IMR-90 (cell line): ENCODE results near the gene NOS1AP. TPM values are rescaled to one million over a fixed set of nuclear protein-coding genes. Genes with fewer than 3 reads are reported as not detected.

ENCODE experiments used
- ATAC-seq: fragments of 200-7000 bp; cut with Tn5 transposase; 2 replicates; pipeline ENCODE4 v1.9.1; 2020; ENCODE audit warnings: low read depth, mild to moderate bottlenecking, moderate library complexity
- BruUV-seq: library from RNA; stranded (reverse); fragments of 400-500 nt; replicated peaks from 2 replicates; lab custom pipeline; 2021; lab: Mats Ljungman, UMichigan
- CTCF ChIA-PET: fragments of 300-600 bp; formaldehyde crosslinking; extraction: SDS; loops from one replicate; lab custom pipeline; 2021; ENCODE audit warnings: antibody characterized with exemption; lab: Yijun Ruan, JAX
- POLR2A ChIA-PET: fragments of 300-600 bp; sonication (Branson Sonifier 250); formaldehyde crosslinking; loops from one replicate; lab custom pipeline; 2022; ENCODE audit warnings: antibody characterized with exemption; ENCODE audit not compliant: unreplicated experiment; lab: Charles Lee
- DNase-seq: peaks from one replicate; pipeline ENCODE4 v3.0.0; 2013
- H2AFZ ChIP-seq: replicated peaks from 2 replicates; pipeline ENCODE3; 2013; ENCODE audit warnings: low read length, mild to moderate bottlenecking; ENCODE audit not compliant: poor library complexity
- H2AK5ac ChIP-seq: 2 replicates; pipeline ENCODE4 v1.6.1; 2013; ENCODE audit warnings: low read depth, low read length, inconsistent platforms
- H2AK9ac ChIP-seq: replicated peaks from 2 replicates; pipeline ENCODE3; 2013; ENCODE audit warnings: mild to moderate bottlenecking, low read depth, low read length, moderate library complexity; ENCODE audit not compliant: poor library complexity
- H2BK120ac ChIP-seq: 2 replicates; pipeline ENCODE4 v1.6.1; 2013; ENCODE audit warnings: low read depth, low read length, inconsistent platforms
- H2BK15ac ChIP-seq: 3 replicates; pipeline ENCODE4 v1.6.1; 2013; ENCODE audit warnings: low read depth, low read length, inconsistent platforms
- H2BK20ac ChIP-seq: 2 replicates; pipeline ENCODE4 v1.6.1; 2013; ENCODE audit warnings: low read depth, mild to moderate bottlenecking, inconsistent platforms, low read length, moderate library complexity
- H2BK5ac ChIP-seq: 2 replicates; pipeline ENCODE4 v1.6.1; 2013; ENCODE audit warnings: mild to moderate bottlenecking, low read depth, low read length, inconsistent platforms; ENCODE audit not compliant: poor library complexity, severe bottlenecking
- H3K14ac ChIP-seq: replicated peaks from 2 replicates; pipeline ENCODE4 v1.6.1; 2013; ENCODE audit warnings: low read depth, low read length, inconsistent platforms
- H3K18ac ChIP-seq: 2 replicates; pipeline ENCODE4 v1.6.1; 2013; ENCODE audit warnings: low read depth, low read length, control low read depth
- H3K23ac ChIP-seq: 2 replicates; pipeline ENCODE4 v1.6.1; 2013; ENCODE audit warnings: low read depth, low read length, inconsistent platforms
- H3K27ac ChIP-seq: 2 replicates; pipeline ENCODE4 v1.5.1; 2013; ENCODE audit warnings: mild to moderate bottlenecking, control low read depth, low read length; ENCODE audit not compliant: insufficient read depth
- H3K27me3 ChIP-seq: 2 replicates; pipeline ENCODE4 v1.6.1; 2013; ENCODE audit warnings: low read length; ENCODE audit not compliant: control insufficient read depth, insufficient read depth
- H3K36me3 ChIP-seq: 2 replicates; pipeline ENCODE4 v1.6.1; 2013; ENCODE audit warnings: low read length, mixed read lengths; ENCODE audit not compliant: control insufficient read depth, insufficient read depth
- H3K4ac ChIP-seq: 2 replicates; pipeline ENCODE4 v1.6.1; 2013; ENCODE audit warnings: low read depth, low read length, inconsistent platforms
- H3K4me1 ChIP-seq: 2 replicates; pipeline ENCODE4 v1.6.1; 2013; ENCODE audit warnings: low read length, mixed read lengths; ENCODE audit not compliant: control insufficient read depth, insufficient read depth
- H3K4me2 ChIP-seq: 2 replicates; pipeline ENCODE4 v1.6.1; 2013; ENCODE audit warnings: low read depth, mild to moderate bottlenecking, control low read depth, low read length, moderate library complexity
- H3K4me3 ChIP-seq: 2 replicates; pipeline ENCODE4 v1.5.1; 2013; ENCODE audit warnings: low read depth, mild to moderate bottlenecking, control low read depth, low read length, moderate library complexity; ENCODE audit not compliant: insufficient read depth
- H3K56ac ChIP-seq: 2 replicates; pipeline ENCODE4 v1.6.1; 2013; ENCODE audit warnings: low read length, inconsistent platforms; ENCODE audit not compliant: insufficient read depth; ENCODE audit errors: extremely low read depth
- H3K79me1 ChIP-seq, 2 experiments: 2 replicates each; pipeline ENCODE4 v1.6.1; 2013; ENCODE audit warnings: low read length in 2 of 2, inconsistent platforms in 1 of 2, low read depth in 1 of 2
- H3K9ac ChIP-seq: 2 replicates; pipeline ENCODE4 v1.6.1; 2013; ENCODE audit warnings: low read depth, low read length, control low read depth
- H3K9me1 ChIP-seq: 2 replicates; pipeline ENCODE4 v1.6.1; 2013; ENCODE audit warnings: low read length, inconsistent platforms; ENCODE audit not compliant: insufficient read depth
- H3K9me3 ChIP-seq: 2 replicates; pipeline ENCODE4 v1.6.1; 2013; ENCODE audit warnings: low read length; ENCODE audit not compliant: control insufficient read depth, insufficient read depth
- H4K20me1 ChIP-seq: 2 replicates; pipeline ENCODE4 v1.6.1; 2013; ENCODE audit warnings: low read length, inconsistent platforms; ENCODE audit not compliant: insufficient read depth
- H4K5ac ChIP-seq: 2 replicates; pipeline ENCODE4 v1.6.1; 2013; ENCODE audit warnings: mild to moderate bottlenecking, low read depth, low read length, control low read depth
- H4K8ac ChIP-seq, 2 experiments: 2 replicates each; pipeline ENCODE4 v1.6.1; 2013; ENCODE audit warnings: low read depth in 2 of 2, low read length in 2 of 2, control low read depth in 1 of 2, inconsistent platforms in 1 of 2
- H4K91ac ChIP-seq: 2 replicates; pipeline ENCODE4 v1.6.1; 2013; ENCODE audit warnings: low read depth, low read length, inconsistent platforms; ENCODE audit not compliant: insufficient read depth
- BHLHE40 ChIP-seq: fragments of 150-350 bp; IDR thresholded peaks from 2 replicates; pipeline ENCODE4 v1.6.1; 2016; ENCODE audit warnings: mild to moderate bottlenecking, low read depth, low read length
- CEBPB ChIP-seq: IDR thresholded peaks from 2 replicates; pipeline ENCODE4 v1.6.1; 2012; ENCODE audit warnings: low read depth, low read length, improper control_type of control experiment
- CHD1 ChIP-seq: IDR thresholded peaks from 2 replicates; pipeline ENCODE4 v1.6.1; 2012; ENCODE audit warnings: low read depth, low read length, improper control_type of control experiment
- FOS ChIP-seq: fragments of 150-350 bp; IDR thresholded peaks from 2 replicates; pipeline ENCODE4 v1.6.1; 2016; ENCODE audit warnings: low read depth, low read length
- MAZ ChIP-seq: IDR thresholded peaks from 2 replicates; pipeline ENCODE4 v1.6.1; 2012; ENCODE audit warnings: low read depth, mild to moderate bottlenecking, low read length, improper control_type of control experiment, moderate library complexity, borderline replicate concordance
- MXI1 ChIP-seq: IDR thresholded peaks from 2 replicates; pipeline ENCODE4 v1.6.1; 2012; ENCODE audit warnings: low read depth, mild to moderate bottlenecking, low read length, moderate library complexity, borderline replicate concordance
- NFE2L2 ChIP-seq: fragments of 150-350 bp; IDR thresholded peaks from 2 replicates; pipeline ENCODE4 v1.6.1; 2016; ENCODE audit warnings: low read depth, mild to moderate bottlenecking, low read length
- POLR2A ChIP-seq: IDR thresholded peaks from 2 replicates; pipeline ENCODE4 v1.6.1; 2012; ENCODE audit warnings: mild to moderate bottlenecking, low read depth, low read length
- RAD21 ChIP-seq: IDR thresholded peaks from 2 replicates; pipeline ENCODE4 v1.6.1; 2012; ENCODE audit warnings: low read length, improper control_type of control experiment
- RFX5 ChIP-seq: IDR thresholded peaks from 2 replicates; pipeline ENCODE4 v1.8.0; 2012; ENCODE audit warnings: low read depth, mild to moderate bottlenecking, low read length, moderate library complexity
- SMC3 ChIP-seq: fragments of 150-350 bp; IDR thresholded peaks from 2 replicates; pipeline ENCODE4 v1.6.1; 2016; ENCODE audit warnings: low read depth, mild to moderate bottlenecking, antibody characterized with exemption, low read length, moderate library complexity
- WGBS, 2 experiments: methylation state at CpG; one replicate each; pipeline versions ENCODE4 v1.1.5 to v1.1.7; 2013; ENCODE audit warnings: missing lambda C conversion rate in 2 of 2; ENCODE audit not compliant: insufficient read length in 1 of 2; ENCODE audit errors: extremely low coverage in 2 of 2; 5-methylcytosine and 5-hydroxymethylcytosine counted together
- dilution Hi-C: fragments of 300-500 bp; cut with HindIII; formaldehyde crosslinking; loops from one replicate; pipeline ENCODE4 v1.14.3; 2018; ENCODE audit warnings: low sequenced_read_pairs; ENCODE audit not compliant: unreplicated experiment
- in situ Hi-C: fragments of 300-500 bp; cut with MboI; formaldehyde crosslinking; loops from 3 replicates; pipeline ENCODE4 v1.14.3; 2019; ENCODE audit warnings: low sequenced_read_pairs, inconsistent platforms, mixed read lengths
- intact Hi-C: fragments of 100-400 bp; cut with micrococcal nuclease; formaldehyde crosslinking; loops from 2 replicates; pipeline ENCODE4 v1.10.0; 2022
- polyA plus RNA-seq, 3 experiments: library from polyadenylated mRNA; depleted of rRNA; stranded (reverse); fragments of >200 nt; gene quantifications; 2 replicates each; pipeline ENCODE4 v1.2.3, GENCODE V29; 2012; ENCODE audit warnings: low replicate concordance in 1 of 3
- total RNA-seq: library from RNA; depleted of rRNA; stranded (reverse); fragments of >200 nt; gene quantifications from 2 replicates; pipeline ENCODE4 v1.2.3, GENCODE V29; 2012
- TF ChIP-seq, protein P1 (sequence below): fragments of 150-350 bp; IDR thresholded peaks from 2 replicates; pipeline ENCODE4 v1.6.1; 2016; ENCODE audit warnings: low read depth, mild to moderate bottlenecking, low read length, moderate library complexity, borderline replicate concordance
- TF ChIP-seq, protein P2 (sequence below): fragments of 150-350 bp; IDR thresholded peaks from 2 replicates; pipeline ENCODE4 v1.6.1; 2017; ENCODE audit warnings: mild to moderate bottlenecking, antibody characterized with exemption, low read length, low read depth

Gene NOS1AP
- total and polyA plus RNA-seq, 2 of the 4 experiments (the other 2 are of a cell fraction), result 0.18 to 0.19 TPM

DNA sequence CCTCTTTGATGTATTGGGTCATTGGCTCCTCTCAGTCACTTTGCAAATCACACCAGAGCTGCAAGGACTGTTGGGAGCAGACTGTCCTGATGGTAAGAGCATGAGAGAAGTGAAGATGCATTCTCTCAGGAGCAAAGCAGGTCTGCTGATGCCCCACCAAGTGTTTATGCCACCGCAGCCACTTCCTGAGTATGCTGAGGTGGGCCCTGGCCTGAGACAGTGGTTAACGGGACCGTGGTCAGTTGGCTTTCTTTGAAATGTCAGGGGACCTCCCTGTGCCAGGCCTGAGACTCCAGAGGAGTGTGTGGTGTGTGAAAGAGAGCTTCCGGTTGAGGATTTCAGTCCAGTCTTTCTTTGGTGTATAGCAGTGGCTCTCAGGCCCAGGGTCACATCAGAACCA is 227.7 kb downstream of the NOS1AP start:
- H4K5ac ChIP-seq, result no peak overlapping the region
- H3K14ac ChIP-seq, result no peak overlapping the region
- intact Hi-C loops, result no loop called here
- DNase-seq, result no peak
- no peak overlapping the region for H2BK120ac ChIP-seq
- no peak overlapping the region for H4K91ac ChIP-seq
- no peak overlapping the region for H3K4me3 ChIP-seq
- no peak overlapping the region for H3K27ac ChIP-seq
- no CpG with 5 or more reads among the region's 4 CpGs for WGBS, 2 experiments
- H2BK5ac ChIP-seq, result no peak overlapping the region
- H3K56ac ChIP-seq, result no peak overlapping the region
- no peak overlapping the region for H3K18ac ChIP-seq
- TF ChIP-seq RAD21, result no peak
- TF ChIP-seq, protein P1, sequence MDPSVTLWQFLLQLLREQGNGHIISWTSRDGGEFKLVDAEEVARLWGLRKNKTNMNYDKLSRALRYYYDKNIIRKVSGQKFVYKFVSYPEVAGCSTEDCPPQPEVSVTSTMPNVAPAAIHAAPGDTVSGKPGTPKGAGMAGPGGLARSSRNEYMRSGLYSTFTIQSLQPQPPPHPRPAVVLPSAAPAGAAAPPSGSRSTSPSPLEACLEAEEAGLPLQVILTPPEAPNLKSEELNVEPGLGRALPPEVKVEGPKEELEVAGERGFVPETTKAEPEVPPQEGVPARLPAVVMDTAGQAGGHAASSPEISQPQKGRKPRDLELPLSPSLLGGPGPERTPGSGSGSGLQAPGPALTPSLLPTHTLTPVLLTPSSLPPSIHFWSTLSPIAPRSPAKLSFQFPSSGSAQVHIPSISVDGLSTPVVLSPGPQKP, result no peak
- no peak for TF ChIP-seq SMC3
- no peak for TF ChIP-seq RFX5
- no peak for TF ChIP-seq BHLHE40
- no peak for TF ChIP-seq MAZ
- no peak for TF ChIP-seq NFE2L2
- TF ChIP-seq, protein P2, sequence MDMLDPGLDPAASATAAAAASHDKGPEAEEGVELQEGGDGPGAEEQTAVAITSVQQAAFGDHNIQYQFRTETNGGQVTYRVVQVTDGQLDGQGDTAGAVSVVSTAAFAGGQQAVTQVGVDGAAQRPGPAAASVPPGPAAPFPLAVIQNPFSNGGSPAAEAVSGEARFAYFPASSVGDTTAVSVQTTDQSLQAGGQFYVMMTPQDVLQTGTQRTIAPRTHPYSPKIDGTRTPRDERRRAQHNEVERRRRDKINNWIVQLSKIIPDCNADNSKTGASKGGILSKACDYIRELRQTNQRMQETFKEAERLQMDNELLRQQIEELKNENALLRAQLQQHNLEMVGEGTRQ, result no peak
- TF ChIP-seq CEBPB, result no peak
- no peak for TF ChIP-seq CHD1
- TF ChIP-seq POLR2A, result no peak
- no peak for TF ChIP-seq MXI1
- TF ChIP-seq FOS, result no peak
- H4K20me1 ChIP-seq, result no peaks in the 10 kb centered on the region
- no TSS peak for BruUV-seq
- H3K4ac ChIP-seq, result no peak overlapping the region
- no peak overlapping the region for H3K4me2 ChIP-seq
- dilution Hi-C loops, result no loop called here
- no peak overlapping the region for H2BK20ac ChIP-seq
- no peak for ATAC-seq
- ChIA-PET CTCF (no interaction called here), POLR2A (no interaction called here)
- H2BK15ac ChIP-seq, result no peak overlapping the region
- no peak overlapping the region for H2AK9ac ChIP-seq
- in situ Hi-C loops, result no loop called here
- no peak overlapping the region for H3K9ac ChIP-seq
- H3K9me1 ChIP-seq, result no peaks in the 10 kb centered on the region
- no peak overlapping the region for H2AK5ac ChIP-seq
- no peaks in the 10 kb centered on the region for H3K4me1 ChIP-seq
- H4K8ac ChIP-seq, result no peak overlapping the region
- no peaks in the 10 kb centered on the region for H3K36me3 ChIP-seq
- H3K79me1 ChIP-seq, result no peaks in the 10 kb centered on the region
- H3K9me3 ChIP-seq, result no peaks in the 10 kb centered on the region
- H3K23ac ChIP-seq, result no peak overlapping the region
- H3K27me3 ChIP-seq, result peaks cover 7% of the 10 kb centered on the region
- no peak overlapping the region for H2AFZ ChIP-seq
